ENCODE results near the gene DOCK4.

DNA sequence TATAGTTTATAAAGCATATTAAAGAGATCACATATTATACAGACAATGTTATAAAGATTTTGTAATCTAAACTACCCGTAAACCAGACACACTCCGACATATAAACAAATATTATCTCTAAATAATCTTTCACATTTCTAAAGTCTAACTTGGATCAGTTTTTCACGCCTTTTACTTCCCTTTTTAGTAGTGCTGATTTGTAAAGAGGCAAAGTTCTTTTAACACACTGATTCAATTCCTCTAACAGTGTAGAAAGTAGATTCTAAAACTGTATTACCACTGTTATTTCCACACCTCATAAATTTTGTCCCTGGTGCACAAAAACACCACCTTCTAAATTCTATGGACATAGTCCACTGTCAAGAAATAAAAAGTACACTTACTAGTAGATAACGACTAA, 230.9 kb downstream of the DOCK4 start:
- TF ChIP-seq, protein P1, sequence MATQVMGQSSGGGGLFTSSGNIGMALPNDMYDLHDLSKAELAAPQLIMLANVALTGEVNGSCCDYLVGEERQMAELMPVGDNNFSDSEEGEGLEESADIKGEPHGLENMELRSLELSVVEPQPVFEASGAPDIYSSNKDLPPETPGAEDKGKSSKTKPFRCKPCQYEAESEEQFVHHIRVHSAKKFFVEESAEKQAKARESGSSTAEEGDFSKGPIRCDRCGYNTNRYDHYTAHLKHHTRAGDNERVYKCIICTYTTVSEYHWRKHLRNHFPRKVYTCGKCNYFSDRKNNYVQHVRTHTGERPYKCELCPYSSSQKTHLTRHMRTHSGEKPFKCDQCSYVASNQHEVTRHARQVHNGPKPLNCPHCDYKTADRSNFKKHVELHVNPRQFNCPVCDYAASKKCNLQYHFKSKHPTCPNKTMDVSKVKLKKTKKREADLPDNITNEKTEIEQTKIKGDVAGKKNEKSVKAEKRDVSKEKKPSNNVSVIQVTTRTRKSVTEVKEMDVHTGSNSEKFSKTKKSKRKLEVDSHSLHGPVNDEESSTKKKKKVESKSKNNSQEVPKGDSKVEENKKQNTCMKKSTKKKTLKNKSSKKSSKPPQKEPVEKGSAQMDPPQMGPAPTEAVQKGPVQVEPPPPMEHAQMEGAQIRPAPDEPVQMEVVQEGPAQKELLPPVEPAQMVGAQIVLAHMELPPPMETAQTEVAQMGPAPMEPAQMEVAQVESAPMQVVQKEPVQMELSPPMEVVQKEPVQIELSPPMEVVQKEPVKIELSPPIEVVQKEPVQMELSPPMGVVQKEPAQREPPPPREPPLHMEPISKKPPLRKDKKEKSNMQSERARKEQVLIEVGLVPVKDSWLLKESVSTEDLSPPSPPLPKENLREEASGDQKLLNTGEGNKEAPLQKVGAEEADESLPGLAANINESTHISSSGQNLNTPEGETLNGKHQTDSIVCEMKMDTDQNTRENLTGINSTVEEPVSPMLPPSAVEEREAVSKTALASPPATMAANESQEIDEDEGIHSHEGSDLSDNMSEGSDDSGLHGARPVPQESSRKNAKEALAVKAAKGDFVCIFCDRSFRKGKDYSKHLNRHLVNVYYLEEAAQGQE (IDR thresholded peaks at IDR 0.05; ENCODE audit: low read depth) = no peak
- TF ChIP-seq CREB1 (IDR thresholded peaks at IDR 0.05; ENCODE audit: low read depth) = no peak
- TF ChIP-seq RAD21 (IDR thresholded peaks at IDR 0.05; ENCODE audit: low read depth) = no peak
- TF ChIP-seq NFIC (IDR thresholded peaks at IDR 0.05) = no peak
- TF ChIP-seq, protein P2, sequence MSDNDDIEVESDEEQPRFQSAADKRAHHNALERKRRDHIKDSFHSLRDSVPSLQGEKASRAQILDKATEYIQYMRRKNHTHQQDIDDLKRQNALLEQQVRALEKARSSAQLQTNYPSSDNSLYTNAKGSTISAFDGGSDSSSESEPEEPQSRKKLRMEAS (IDR thresholded peaks at IDR 0.05) = no peak
- no peak for TF ChIP-seq CEBPB (IDR thresholded peaks at IDR 0.05)
- no peak for TF ChIP-seq TAF1 (IDR thresholded peaks at IDR 0.05; ENCODE audit: low read depth)
- no peak for TF ChIP-seq YY1 (IDR thresholded peaks at IDR 0.05; ENCODE audit: low read depth)
- no peak for TF ChIP-seq EGR1 (IDR thresholded peaks at IDR 0.05)
- TF ChIP-seq, protein P3, sequence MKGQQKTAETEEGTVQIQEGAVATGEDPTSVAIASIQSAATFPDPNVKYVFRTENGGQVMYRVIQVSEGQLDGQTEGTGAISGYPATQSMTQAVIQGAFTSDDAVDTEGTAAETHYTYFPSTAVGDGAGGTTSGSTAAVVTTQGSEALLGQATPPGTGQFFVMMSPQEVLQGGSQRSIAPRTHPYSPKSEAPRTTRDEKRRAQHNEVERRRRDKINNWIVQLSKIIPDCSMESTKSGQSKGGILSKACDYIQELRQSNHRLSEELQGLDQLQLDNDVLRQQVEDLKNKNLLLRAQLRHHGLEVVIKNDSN (IDR thresholded peaks at IDR 0.05) = no peak
- TF ChIP-seq TCF12 (IDR thresholded peaks at IDR 0.05; ENCODE audit: low read depth) = no peak
- TF ChIP-seq EP300 (IDR thresholded peaks at IDR 0.05; ENCODE audit: borderline replicate concordance) = no peak
